ENCODE results near the gene SIK1.

DNA sequence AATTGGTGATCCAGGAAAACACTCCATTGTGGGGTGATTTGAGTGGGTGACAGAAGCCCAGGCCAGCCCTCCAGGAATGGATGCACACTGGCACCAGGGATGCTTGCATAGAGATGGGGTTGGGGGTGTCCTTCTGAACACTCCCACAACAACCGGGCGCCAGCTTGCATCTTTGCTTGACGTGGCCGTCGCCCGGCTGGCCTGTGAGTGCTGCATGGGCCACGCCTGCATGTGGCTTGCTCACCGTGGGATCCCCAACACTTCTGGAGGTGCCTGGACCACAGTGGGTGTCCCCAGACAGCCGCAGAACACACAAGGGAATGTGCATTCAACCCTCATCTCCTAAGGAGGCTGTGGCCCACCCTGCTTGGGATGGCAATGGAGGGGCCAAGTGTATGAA, 55.1 kb downstream of the SIK1 start:
- TF ChIP-seq, protein P1, sequence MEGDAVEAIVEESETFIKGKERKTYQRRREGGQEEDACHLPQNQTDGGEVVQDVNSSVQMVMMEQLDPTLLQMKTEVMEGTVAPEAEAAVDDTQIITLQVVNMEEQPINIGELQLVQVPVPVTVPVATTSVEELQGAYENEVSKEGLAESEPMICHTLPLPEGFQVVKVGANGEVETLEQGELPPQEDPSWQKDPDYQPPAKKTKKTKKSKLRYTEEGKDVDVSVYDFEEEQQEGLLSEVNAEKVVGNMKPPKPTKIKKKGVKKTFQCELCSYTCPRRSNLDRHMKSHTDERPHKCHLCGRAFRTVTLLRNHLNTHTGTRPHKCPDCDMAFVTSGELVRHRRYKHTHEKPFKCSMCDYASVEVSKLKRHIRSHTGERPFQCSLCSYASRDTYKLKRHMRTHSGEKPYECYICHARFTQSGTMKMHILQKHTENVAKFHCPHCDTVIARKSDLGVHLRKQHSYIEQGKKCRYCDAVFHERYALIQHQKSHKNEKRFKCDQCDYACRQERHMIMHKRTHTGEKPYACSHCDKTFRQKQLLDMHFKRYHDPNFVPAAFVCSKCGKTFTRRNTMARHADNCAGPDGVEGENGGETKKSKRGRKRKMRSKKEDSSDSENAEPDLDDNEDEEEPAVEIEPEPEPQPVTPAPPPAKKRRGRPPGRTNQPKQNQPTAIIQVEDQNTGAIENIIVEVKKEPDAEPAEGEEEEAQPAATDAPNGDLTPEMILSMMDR (IDR thresholded peaks at IDR 0.05): no peak
- TF ChIP-seq POLR2A (IDR thresholded peaks at IDR 0.05): no peak

Data from testis (tissue), 2 donors.